Measurements from ENCODE around the gene MAP1LC3B2.

- TF ChIP-seq CTCF (IDR thresholded peaks at IDR 0.05) = no peak
- TF ChIP-seq POLR2A (IDR thresholded peaks at IDR 0.05) = no peak
These were observed 9.2 kb upstream of the MAP1LC3B2 start for GRCh38 chr12:116549993-116550392.

Data from upper lobe of left lung (tissue), 4 donors.